Osteocyte (in vitro differentiated cells): ENCODE data around the gene MAP4K3. TPM values are rescaled to one million over a fixed set of nuclear protein-coding genes. Genes with fewer than 3 reads are reported as not detected.
A peak's percentile ranks its signal among the peaks of the same experiment; 100 is the strongest.

ENCODE experiments used
- DNase-seq: peaks from one replicate; pipeline ENCODE4 v3.0.0; 2021; ENCODE audit warnings: mixed read lengths; ENCODE audit not compliant: unreplicated experiment; ENCODE audit errors: extremely low spot score
- H3K27ac Mint-ChIP-seq: one replicate; pipeline ENCODE4 v1.8.0; 2021; ENCODE audit warnings: mild to moderate bottlenecking, mixed read lengths; ENCODE audit not compliant: unreplicated experiment
- H3K27me3 Mint-ChIP-seq: one replicate; pipeline ENCODE4 v1.8.0; 2021; ENCODE audit warnings: mixed read lengths; ENCODE audit not compliant: unreplicated experiment
- H3K36me3 Mint-ChIP-seq: one replicate; pipeline ENCODE4 v1.8.0; 2021; ENCODE audit warnings: mixed read lengths; ENCODE audit not compliant: unreplicated experiment
- H3K4me1 Mint-ChIP-seq: one replicate; pipeline ENCODE4 v1.8.0; 2021; ENCODE audit warnings: mixed read lengths; ENCODE audit not compliant: unreplicated experiment
- H3K4me3 Mint-ChIP-seq: one replicate; pipeline ENCODE4 v1.8.0; 2021; ENCODE audit warnings: mild to moderate bottlenecking, moderate library complexity, mixed read lengths; ENCODE audit not compliant: unreplicated experiment
- H3K9me3 Mint-ChIP-seq: one replicate; pipeline ENCODE4 v1.8.0; 2021; ENCODE audit warnings: mixed read lengths; ENCODE audit not compliant: unreplicated experiment
- total RNA-seq: library from RNA; stranded (reverse); gene quantifications from 2 replicates; pipeline ENCODE4 v1.2.1, GENCODE V29; 2021
- TF ChIP-seq, protein P1 (sequence below): fragments of 200-600 bp; sonication (generic); IDR thresholded peaks from 2 replicates; pipeline ENCODE4 v1.5.0; 2021; ENCODE audit warnings: antibody characterized with exemption, mild to moderate bottlenecking, moderate library complexity

MAP4K3 gene
- total RNA-seq, 1 donor from 2014 or later = 35.0 TPM

DNA sequence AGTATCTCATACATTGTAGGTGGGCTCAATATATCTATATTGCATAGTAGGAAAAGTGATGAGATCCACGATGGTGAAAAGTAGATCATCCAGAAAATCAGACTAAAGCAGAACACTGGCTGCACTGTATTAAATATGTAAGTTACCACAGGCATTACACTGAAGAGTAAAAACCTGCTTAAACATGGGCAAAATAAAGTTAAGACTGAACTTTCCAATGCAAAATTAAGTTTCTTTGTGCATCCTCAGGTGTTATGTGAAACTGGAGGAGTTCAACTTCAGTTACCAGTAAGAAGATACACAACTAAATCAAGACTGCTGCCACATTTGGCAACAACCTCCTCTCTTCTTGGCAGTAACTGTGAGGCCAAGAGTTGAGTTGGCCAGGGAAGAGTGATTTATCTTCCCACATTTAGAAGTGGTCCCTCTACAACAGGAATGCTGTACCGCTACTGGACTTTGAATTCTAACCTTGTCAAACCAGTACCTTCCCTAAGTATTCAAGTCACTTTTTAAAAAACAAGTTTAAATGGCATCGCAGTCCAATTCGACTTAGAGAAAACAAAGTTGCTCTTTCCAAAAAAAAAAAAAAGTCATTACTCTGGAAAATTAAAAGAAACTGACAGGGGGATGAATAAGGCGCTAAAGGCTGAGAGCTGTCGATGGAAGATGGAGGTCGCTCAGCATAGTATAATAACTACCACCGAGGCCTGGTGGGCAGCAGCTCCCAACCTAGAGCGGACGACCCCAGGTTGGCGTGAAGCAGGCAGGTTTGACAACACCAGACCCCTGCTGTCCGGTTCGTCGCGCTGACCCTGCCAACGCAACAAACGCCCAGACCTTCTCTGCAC is 1.1 kb downstream of the MAP4K3 start:
- peak overlapping the region; percentile 90 for H3K4me3 Mint-ChIP-seq
- no peaks in the 10 kb centered on the region for H3K9me3 Mint-ChIP-seq
- H3K4me1 Mint-ChIP-seq = peaks cover 70% of the 10 kb centered on the region
- no peak for DNase-seq
- H3K36me3 Mint-ChIP-seq = peaks cover 2% of the 10 kb centered on the region
- H3K27ac Mint-ChIP-seq = peak overlapping the region; percentile 80
- no peaks in the 10 kb centered on the region for H3K27me3 Mint-ChIP-seq
- TF ChIP-seq, protein P1, sequence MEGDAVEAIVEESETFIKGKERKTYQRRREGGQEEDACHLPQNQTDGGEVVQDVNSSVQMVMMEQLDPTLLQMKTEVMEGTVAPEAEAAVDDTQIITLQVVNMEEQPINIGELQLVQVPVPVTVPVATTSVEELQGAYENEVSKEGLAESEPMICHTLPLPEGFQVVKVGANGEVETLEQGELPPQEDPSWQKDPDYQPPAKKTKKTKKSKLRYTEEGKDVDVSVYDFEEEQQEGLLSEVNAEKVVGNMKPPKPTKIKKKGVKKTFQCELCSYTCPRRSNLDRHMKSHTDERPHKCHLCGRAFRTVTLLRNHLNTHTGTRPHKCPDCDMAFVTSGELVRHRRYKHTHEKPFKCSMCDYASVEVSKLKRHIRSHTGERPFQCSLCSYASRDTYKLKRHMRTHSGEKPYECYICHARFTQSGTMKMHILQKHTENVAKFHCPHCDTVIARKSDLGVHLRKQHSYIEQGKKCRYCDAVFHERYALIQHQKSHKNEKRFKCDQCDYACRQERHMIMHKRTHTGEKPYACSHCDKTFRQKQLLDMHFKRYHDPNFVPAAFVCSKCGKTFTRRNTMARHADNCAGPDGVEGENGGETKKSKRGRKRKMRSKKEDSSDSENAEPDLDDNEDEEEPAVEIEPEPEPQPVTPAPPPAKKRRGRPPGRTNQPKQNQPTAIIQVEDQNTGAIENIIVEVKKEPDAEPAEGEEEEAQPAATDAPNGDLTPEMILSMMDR = no peak

- peaks cover 2% of the 10 kb centered on the region for H3K36me3 Mint-ChIP-seq
- H3K4me1 Mint-ChIP-seq = peaks cover 76% of the 10 kb centered on the region
- peak overlapping the region; percentile 80 for H3K27ac Mint-ChIP-seq
- H3K27me3 Mint-ChIP-seq = no peaks in the 10 kb centered on the region
- no peaks in the 10 kb centered on the region for H3K9me3 Mint-ChIP-seq
- no peak for DNase-seq
- TF ChIP-seq, protein P1 = no peak
- H3K4me3 Mint-ChIP-seq = peak overlapping the region; percentile 90
Measured at GRCh38 chr2:39435234-39435633, 1.9 kb downstream of the MAP4K3 start.

DNA sequence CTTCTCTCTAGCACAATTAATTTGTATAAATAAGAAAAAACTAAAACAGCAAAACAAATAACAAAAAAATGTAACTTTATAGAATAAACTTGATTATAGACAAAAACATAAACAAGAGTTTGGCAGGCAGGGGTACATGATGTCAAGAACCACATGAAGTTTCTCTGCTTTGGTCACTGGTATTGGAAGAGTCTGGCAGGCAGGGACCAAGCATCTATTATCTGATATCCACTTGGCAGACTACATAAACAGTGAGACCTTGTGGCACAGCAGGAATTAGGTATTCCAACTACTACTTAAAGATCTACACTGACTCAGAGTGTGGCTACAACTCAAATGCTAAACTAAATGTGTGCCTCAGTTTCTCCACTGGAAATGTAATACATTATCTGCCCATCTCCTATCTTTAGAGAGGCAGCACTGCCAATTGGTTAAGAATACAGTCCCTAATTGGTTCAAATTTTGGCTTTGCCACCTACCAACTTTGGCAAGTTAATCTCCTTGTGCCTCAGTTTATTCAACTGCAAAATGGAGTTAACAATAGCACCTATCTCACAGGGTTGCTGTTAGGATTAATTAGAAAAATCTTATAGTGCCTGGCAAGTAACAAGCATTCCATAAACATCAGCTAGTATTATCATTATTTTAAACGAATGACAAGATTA is 2.7 kb downstream of the MAP4K3 start:
- TF ChIP-seq, protein P1 = no peak
- H3K36me3 Mint-ChIP-seq = peaks cover 2% of the 10 kb centered on the region
- peaks cover 76% of the 10 kb centered on the region for H3K4me1 Mint-ChIP-seq
- H3K4me3 Mint-ChIP-seq = peak overlapping the region; percentile 90
- no peaks in the 10 kb centered on the region for H3K27me3 Mint-ChIP-seq
- no peak for DNase-seq
- no peaks in the 10 kb centered on the region for H3K9me3 Mint-ChIP-seq
- no peak overlapping the region for H3K27ac Mint-ChIP-seq

GRCh38 chr2:39433586-39434195 is 3.4 kb downstream of the MAP4K3 start:
- H3K9me3 Mint-ChIP-seq = no peaks in the 10 kb centered on the region
- no peak overlapping the region for H3K27ac Mint-ChIP-seq
- no peaks in the 10 kb centered on the region for H3K27me3 Mint-ChIP-seq
- DNase-seq = no peak
- peaks cover 69% of the 10 kb centered on the region for H3K4me1 Mint-ChIP-seq
- H3K36me3 Mint-ChIP-seq = peaks cover 2% of the 10 kb centered on the region
- H3K4me3 Mint-ChIP-seq = no peak overlapping the region
- TF ChIP-seq, protein P1 = no peak

DNA sequence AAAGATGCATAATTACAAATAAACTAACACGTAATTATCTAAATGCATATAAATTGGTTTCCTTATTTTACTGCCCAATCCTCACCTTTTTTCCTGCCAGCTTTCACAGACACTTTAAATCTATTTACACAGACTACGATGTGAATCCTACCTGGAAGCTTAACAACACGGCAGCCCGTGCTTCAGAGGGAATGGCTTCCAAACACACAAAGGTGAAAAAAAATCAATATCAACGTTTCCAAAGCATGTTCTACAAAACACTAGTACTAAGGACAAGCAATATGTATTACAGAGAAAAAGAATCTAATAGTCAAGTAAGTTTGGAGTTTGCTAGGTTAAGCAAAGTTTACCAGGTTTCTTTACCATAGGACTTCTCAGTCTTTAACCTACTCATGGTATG is 4.4 kb downstream of the MAP4K3 start:
- Mint-ChIP-seq H3K4me3 (no peak overlapping the region), H3K27ac (no peak overlapping the region), H3K36me3 (peaks cover 2% of the 10 kb centered on the region), H3K9me3 (no peaks in the 10 kb centered on the region), H3K27me3 (no peaks in the 10 kb centered on the region), H3K4me1 (peaks cover 67% of the 10 kb centered on the region)
- DNase-seq = no peak
- TF ChIP-seq, protein P1 = no peak
